Measurements from ENCODE around the gene WHRN.

The WHRN gene

DNA sequence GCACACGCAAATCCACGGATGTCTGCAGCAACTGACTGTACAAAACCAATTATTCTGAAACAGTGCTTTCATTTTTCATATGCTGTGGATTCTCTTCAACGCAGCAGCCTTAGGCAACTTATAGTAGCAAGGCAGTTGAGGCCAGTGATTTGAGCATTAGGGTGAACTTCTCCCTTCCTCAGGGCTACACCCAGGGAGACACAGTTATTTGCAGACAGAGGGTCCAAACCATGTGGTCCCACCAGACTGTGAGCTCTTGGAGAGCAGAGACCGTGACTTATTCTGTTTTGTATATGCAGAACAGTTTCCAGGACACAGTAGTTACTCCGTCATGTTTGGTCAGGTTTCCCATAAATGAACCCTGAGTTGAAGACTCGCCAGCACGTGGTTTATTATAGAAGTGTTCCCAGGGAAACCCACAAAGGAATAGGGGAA, 19.0 kb upstream of the WHRN start:
- no peak for DNase-seq (ENCODE audit: low read depth)
- H3K4me3 ChIP-seq (replicated peaks; ENCODE audit: low read depth, low read length): no peak overlapping the region
- TF ChIP-seq, protein P1, sequence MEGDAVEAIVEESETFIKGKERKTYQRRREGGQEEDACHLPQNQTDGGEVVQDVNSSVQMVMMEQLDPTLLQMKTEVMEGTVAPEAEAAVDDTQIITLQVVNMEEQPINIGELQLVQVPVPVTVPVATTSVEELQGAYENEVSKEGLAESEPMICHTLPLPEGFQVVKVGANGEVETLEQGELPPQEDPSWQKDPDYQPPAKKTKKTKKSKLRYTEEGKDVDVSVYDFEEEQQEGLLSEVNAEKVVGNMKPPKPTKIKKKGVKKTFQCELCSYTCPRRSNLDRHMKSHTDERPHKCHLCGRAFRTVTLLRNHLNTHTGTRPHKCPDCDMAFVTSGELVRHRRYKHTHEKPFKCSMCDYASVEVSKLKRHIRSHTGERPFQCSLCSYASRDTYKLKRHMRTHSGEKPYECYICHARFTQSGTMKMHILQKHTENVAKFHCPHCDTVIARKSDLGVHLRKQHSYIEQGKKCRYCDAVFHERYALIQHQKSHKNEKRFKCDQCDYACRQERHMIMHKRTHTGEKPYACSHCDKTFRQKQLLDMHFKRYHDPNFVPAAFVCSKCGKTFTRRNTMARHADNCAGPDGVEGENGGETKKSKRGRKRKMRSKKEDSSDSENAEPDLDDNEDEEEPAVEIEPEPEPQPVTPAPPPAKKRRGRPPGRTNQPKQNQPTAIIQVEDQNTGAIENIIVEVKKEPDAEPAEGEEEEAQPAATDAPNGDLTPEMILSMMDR (IDR thresholded peaks at IDR 0.05; ENCODE audit: low read length, missing control alignments): no peak

DNA sequence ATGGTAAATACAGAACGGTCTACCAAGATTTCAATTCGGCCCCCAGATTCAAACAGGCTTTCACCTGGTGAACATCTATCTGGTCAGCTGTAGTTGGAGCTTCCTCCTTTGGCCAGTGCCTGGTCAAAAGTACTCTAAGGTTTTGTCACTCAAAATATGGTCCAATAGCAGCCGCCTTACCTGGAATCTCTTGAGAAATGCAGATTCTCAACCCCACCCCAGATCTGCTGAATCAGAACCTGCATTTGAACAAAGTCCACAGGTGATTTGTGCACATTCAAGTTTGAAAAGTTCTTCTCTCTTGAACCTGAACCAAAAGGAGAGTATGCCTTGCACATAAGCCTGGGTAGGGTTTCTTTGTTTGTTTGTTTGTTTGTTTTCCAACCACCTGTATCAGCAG, 17.6 kb upstream of the WHRN start:
- TF ChIP-seq, protein P1 (IDR thresholded peaks at IDR 0.05; ENCODE audit: low read length, missing control alignments): no peak
- H3K4me3 ChIP-seq (replicated peaks; ENCODE audit: low read depth, low read length): no peak overlapping the region
- no peak for DNase-seq (ENCODE audit: low read depth)

DNA sequence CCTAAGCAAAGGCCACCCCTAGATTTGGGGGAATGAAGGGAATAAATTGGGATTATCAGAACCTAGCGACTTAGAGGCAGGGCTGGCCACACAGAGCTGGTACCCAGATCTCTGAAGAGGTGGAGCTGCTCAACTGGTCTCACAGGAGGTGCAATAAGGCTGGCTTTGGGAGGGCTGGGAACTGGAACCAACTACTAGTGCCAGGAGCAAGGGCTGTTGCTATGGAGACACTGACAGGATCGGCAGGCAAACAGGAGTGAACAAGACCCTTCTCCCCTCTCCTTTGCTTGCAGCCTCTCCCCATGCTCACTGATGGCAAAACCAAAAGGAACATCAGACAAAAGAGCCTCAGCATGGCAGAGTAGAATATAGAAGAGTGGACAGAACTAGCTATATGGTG, 17.0 kb upstream of the WHRN start:
- TF ChIP-seq, protein P1 (IDR thresholded peaks at IDR 0.05; ENCODE audit: low read length, missing control alignments): no peak
- no peak overlapping the region for H3K4me3 ChIP-seq (replicated peaks; ENCODE audit: low read depth, low read length)
- DNase-seq (ENCODE audit: low read depth): no peak

- no peak overlapping the region for H3K4me3 ChIP-seq (replicated peaks; ENCODE audit: low read depth, low read length)
- DNase-seq (ENCODE audit: low read depth): no peak
- TF ChIP-seq, protein P1 (IDR thresholded peaks at IDR 0.05; ENCODE audit: low read length, missing control alignments): no peak
Observed at GRCh38 chr9:114521846-114522245, 16.6 kb upstream of the WHRN start.

DNA sequence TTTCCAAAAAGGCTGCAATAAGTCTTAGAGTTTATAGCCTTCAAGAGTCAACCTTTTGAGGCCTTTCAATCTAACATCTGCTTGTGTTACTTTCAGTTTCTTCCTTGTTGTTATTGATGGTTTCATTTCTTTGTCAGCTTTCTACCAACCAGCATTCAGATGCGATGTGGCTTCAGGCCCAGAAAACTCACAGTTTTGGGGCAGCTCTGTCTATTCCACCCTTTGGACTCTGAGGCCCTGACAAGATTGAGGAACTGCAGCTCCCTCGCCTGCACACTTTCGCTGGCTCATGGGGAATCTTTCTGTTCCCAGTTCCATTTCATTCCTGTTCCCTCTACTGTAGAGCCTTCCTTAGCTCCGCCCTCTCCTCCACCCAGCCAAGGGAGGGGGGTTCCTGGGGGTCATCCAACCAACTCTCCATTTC, 13.3 kb upstream of the WHRN start:
- DNase-seq (ENCODE audit: low read depth): no peak
- TF ChIP-seq, protein P1 (IDR thresholded peaks at IDR 0.05; ENCODE audit: low read length, missing control alignments): no peak
- H3K4me3 ChIP-seq (replicated peaks; ENCODE audit: low read depth, low read length): no peak overlapping the region

- TF ChIP-seq, protein P1 (IDR thresholded peaks at IDR 0.05; ENCODE audit: low read length, missing control alignments): no peak
- H3K4me3 ChIP-seq (replicated peaks; ENCODE audit: low read depth, low read length): no peak overlapping the region
- no peak for DNase-seq (ENCODE audit: low read depth)
Observed at GRCh38 chr9:114518120-114518519, 12.8 kb upstream of the WHRN start.

- H3K4me3 ChIP-seq (replicated peaks; ENCODE audit: low read depth, low read length): no peak overlapping the region
- TF ChIP-seq, protein P1 (IDR thresholded peaks at IDR 0.05; ENCODE audit: low read length, missing control alignments): no peak
- peak; percentile 26 for DNase-seq (ENCODE audit: low read depth)
Observed at GRCh38 chr9:114516913-114517312, 11.6 kb upstream of the WHRN start.
